GM12878 (cell line): ENCODE results near the gene RPL10. TPM values are rescaled to one million over a fixed set of nuclear protein-coding genes. Genes with fewer than 3 reads are reported as not detected.

ENCODE experiments used
- ATAC-seq: fragments of 200-7000 bp; cut with Tn5 transposase; 3 replicates; pipeline ENCODE4 v1.9.1; 2020; ENCODE audit warnings: mild to moderate bottlenecking, moderate library complexity
- BruUV-seq: library from RNA; stranded (reverse); fragments of 400-500 nt; replicated peaks from 2 replicates; lab custom pipeline; 2021; lab: Mats Ljungman, UMichigan
- CTCF ChIA-PET: fragments of 300-600 bp; sonication (Branson Sonifier 250); formaldehyde crosslinking; extraction: SDS; loops from one replicate; lab custom pipeline; 2021; ENCODE audit warnings: inconsistent platforms; lab: Yijun Ruan, JAX
- POLR2A ChIA-PET: fragments of 350-600 bp; formaldehyde crosslinking; extraction: SDS; loops from one replicate; lab custom pipeline; 2021; ENCODE audit warnings: inconsistent platforms; lab: Charles Lee
- RAD21 ChIA-PET: fragments of 300-600 bp; sonication (Branson Sonifier 250); formaldehyde crosslinking; loops from one replicate; lab custom pipeline; 2023; ENCODE audit warnings: antibody characterized with exemption; ENCODE audit not compliant: unreplicated experiment; lab: Charles Lee
- SMC1A ChIA-PET: fragments of 300-600 bp; sonication (Branson Sonifier 250); formaldehyde crosslinking; loops from one replicate; lab custom pipeline; 2023; ENCODE audit not compliant: unreplicated experiment, uncharacterized antibody; lab: Charles Lee
- DNase-seq: peaks from one replicate; pipeline ENCODE4 v3.0.0-alpha.2; 2011; ENCODE audit warnings: low read depth, low spot score
- FAIRE-seq: peaks from 3 replicates; lab custom pipeline; 2011; peaks lifted over from hg19 to GRCh38; lab: Jason Lieb, UNC
- H2AFZ ChIP-seq: 2 replicates; pipeline ENCODE4 v1.6.0; 2011; ENCODE audit warnings: low read depth, low read length, control low read depth; ENCODE audit not compliant: control insufficient read depth
- H3K27ac ChIP-seq: 2 replicates; pipeline ENCODE4 v1.5.1; 2011; ENCODE audit warnings: control low read depth; ENCODE audit not compliant: control insufficient read depth, insufficient read depth
- H3K27me3 ChIP-seq, 2 experiments: replicated peaks in 1 of 2; 2 replicates each; pipeline versions ENCODE4 v1.6.0 to v1.6.1; 2011; ENCODE audit warnings: low read length in 1 of 2; ENCODE audit not compliant: control insufficient read depth in 2 of 2, insufficient read depth in 2 of 2
- H3K36me3 ChIP-seq, 2 experiments: 2 replicates each; pipeline ENCODE4 v1.5.1; 2011; ENCODE audit warnings: low read length in 1 of 2; ENCODE audit not compliant: control insufficient read depth in 2 of 2, insufficient read depth in 2 of 2
- H3K4me1 ChIP-seq: 2 replicates; pipeline ENCODE4 v1.6.1; 2011; ENCODE audit warnings: mild to moderate bottlenecking, low read length, moderate library complexity, mixed read lengths; ENCODE audit not compliant: control insufficient read depth, insufficient read depth
- H3K4me2 ChIP-seq: 2 replicates; pipeline ENCODE4 v1.6.0; 2011; ENCODE audit warnings: control low read depth; ENCODE audit not compliant: control insufficient read depth, insufficient read depth
- H3K4me3 ChIP-seq: fragments of 200-600 bp; sonication (generic); 2 replicates; pipeline ENCODE4 v1.5.1; 2016
- H3K79me2 ChIP-seq: 2 replicates; pipeline ENCODE4 v1.6.0; 2011; ENCODE audit warnings: low read length; ENCODE audit not compliant: control insufficient read depth, insufficient read depth
- H3K9ac ChIP-seq: 2 replicates; pipeline ENCODE4 v1.8.0; 2011; ENCODE audit warnings: low read length, control low read depth, mixed read lengths; ENCODE audit not compliant: control insufficient read depth, insufficient read depth
- H3K9me3 ChIP-seq: replicated peaks from 3 replicates; pipeline ENCODE4 v1.5.1; 2011; ENCODE audit warnings: mild to moderate bottlenecking, low read length; ENCODE audit not compliant: control insufficient read depth, insufficient read depth
- H4K20me1 ChIP-seq: 2 replicates; pipeline ENCODE4 v1.6.0; 2011; ENCODE audit not compliant: control insufficient read depth, insufficient read depth
- ATF3 ChIP-seq: IDR thresholded peaks from 2 replicates; pipeline ENCODE4 v1.6.1; 2011; ENCODE audit warnings: low read depth, mild to moderate bottlenecking, low read length, moderate library complexity, borderline replicate concordance; ENCODE audit errors: extremely low read depth
- EED ChIP-seq: sonication (generic); IDR thresholded peaks from 2 replicates; pipeline ENCODE4 v1.6.1; 2016; ENCODE audit warnings: antibody characterized with exemption, low read depth
- NFXL1 ChIP-seq: fragments of 450-650 bp; IDR thresholded peaks from 2 replicates; pipeline ENCODE4 v1.6.1; 2017; ENCODE audit warnings: antibody characterized with exemption, mild to moderate bottlenecking, borderline replicate concordance
- NFYB ChIP-seq: IDR thresholded peaks from 2 replicates; pipeline ENCODE4 v1.6.1; 2011; ENCODE audit warnings: low read depth, mild to moderate bottlenecking, low read length, improper control_type of control experiment, moderate library complexity; ENCODE audit not compliant: insufficient read depth
- POLR2A ChIP-seq: IDR thresholded peaks from 2 replicates; pipeline ENCODE4 v1.6.1; 2011; ENCODE audit warnings: low read depth, mild to moderate bottlenecking, low read length
- SKIL ChIP-seq: fragments of 450-650 bp; IDR thresholded peaks from 2 replicates; pipeline ENCODE4 v1.6.1; 2017; ENCODE audit warnings: mild to moderate bottlenecking, low read depth, inconsistent platforms; ENCODE audit not compliant: poor library complexity, severe bottlenecking
- WGBS: methylation state at CpG from one replicate; pipeline ENCODE4 v1.1.6; 2016; ENCODE audit warnings: low lambda C conversion rate; ENCODE audit not compliant: insufficient replicate concordance, insufficient coverage; ENCODE audit errors: missing lambda C conversion rate; 5-methylcytosine and 5-hydroxymethylcytosine counted together
- in situ Hi-C: fragments of 300-500 bp; cut with MboI; formaldehyde crosslinking; loops from 9 replicates; pipeline ENCODE4 v1.14.3; 2018; ENCODE audit warnings: mixed read lengths
- intact Hi-C: fragments of 100-400 bp; cut with micrococcal nuclease; formaldehyde crosslinking; loops from one replicate; pipeline ENCODE4 v1.14.2; 2022; ENCODE audit not compliant: unreplicated experiment
- polyA plus RNA-seq, 11 experiments: library from polyadenylated mRNA; depleted of rRNA in 4 of 11; unstranded in 6 of 11; stranded (reverse) in 5 of 11; fragments of >200 nt; fragmentation: Nextera tagmentation in 4 of 11; fragmentation: Illumina TruSeq in 1 of 11; extraction: Ambion mirVana in 4 of 11; extraction: Trizol in 1 of 11; gene quantifications; 1 replicate in 1 of 11; 2 replicates in 10 of 11; pipeline versions ENCODE4 v1.2.1 to v1.2.3, GENCODE V29; 2011 to 2016; ENCODE audit warnings: inconsistent platforms in 2 of 11, missing spikeins in 2 of 11, low read depth in 1 of 11
- total RNA-seq, 4 experiments: library from RNA; depleted of rRNA in 3 of 4; stranded (reverse); fragments of >200 nt in 3 of 4; fragmentation: Illumina TruSeq in 1 of 4; extraction: Trizol in 1 of 4; gene quantifications; 2 replicates each; pipeline versions ENCODE4 v1.2.1 to v1.2.3, GENCODE V29; 2013 to 2021

RPL10 gene
- total and polyA plus RNA-seq, 10 of the 15 experiments (the other 5 are each of a cell fraction or from before 2014, with no cell fraction given): 1,938 to 7,222 (median 4,494) TPM

- no peaks in the 10 kb centered on the region; the same call in 2 of the 3 replicates for H3K9me3 ChIP-seq
- DNase-seq (no peak), ATAC-seq (no peak), FAIRE-seq (no peak)
- no peaks in the 10 kb centered on the region; a peak in 1 of 4 replicates for H3K36me3 ChIP-seq
- H3K4me3 ChIP-seq: no peak overlapping the region
- no peak overlapping the region for H3K4me2 ChIP-seq
- WGBS: 63% methylated on average over 11 of the region's 11 CpGs
- peaks cover 15% of the 10 kb centered on the region for H3K79me2 ChIP-seq
- intact Hi-C loops (no loop called here), in situ Hi-C loops (no loop called here)
- H3K27ac ChIP-seq: no peak overlapping the region
- no peak overlapping the region for H2AFZ ChIP-seq
- RAD21 ChIA-PET: interaction anchor here (1.1 to 2.0 kb wide), 2 partner anchors 9 kb away, joined by 3 to 10 read pairs; partner anchors contain the start of gene FLNA
- no TSS peak for BruUV-seq
- H4K20me1 ChIP-seq: no peaks in the 10 kb centered on the region
- H3K9ac ChIP-seq: no peak overlapping the region
- SMC1A ChIA-PET: interaction anchor here (2.6 kb wide), 1 partner anchor 9 kb away, joined by 10 read pairs; no protein-coding TSS in a partner anchor
- POLR2A ChIA-PET: no interaction called here
- H3K27me3 ChIP-seq: no peaks in the 10 kb centered on the region
- TF ChIP-seq ATF3 (no peak), EED (no peak), NFYB (no peak), NFXL1 (no peak), SKIL (no peak), POLR2A (peak; percentile 31; the same call in 1 of the 2 replicates)
- TF ChIP-seq, all 136 proteins: peak for 1
- H3K4me1 ChIP-seq: no peaks in the 10 kb centered on the region; the same call in 1 of the 2 replicates
- CTCF ChIA-PET: interaction anchor here (2.9 kb wide), 1 partner anchor 9 kb away, joined by 17 read pairs; the partner anchor contains the start of gene FLNA
These were observed 15.6 kb upstream of the RPL10 start for GRCh38 chrX:154382483-154383069.
